Endothelial cell of umbilical vein (primary cell): ENCODE measurements around the gene RBL1. TPM values are rescaled to one million over a fixed set of nuclear protein-coding genes. Genes with fewer than 3 reads are reported as not detected.

Experiments
- BruUV-seq: library from RNA; stranded (reverse); fragments of 400-500 nt; replicated peaks from 2 replicates; lab custom pipeline; 2021; lab: Mats Ljungman, UMichigan
- CTCF ChIA-PET: fragments of 300-600, 350-600 bp; sonication (Branson Sonifier 250); formaldehyde crosslinking; loops from one replicate; lab custom pipeline; 2021; ENCODE audit warnings: antibody characterized with exemption, inconsistent platforms; lab: Charles Lee
- POLR2A ChIA-PET: fragments of 300-600, 350-600 bp; sonication (Branson Sonifier 250); formaldehyde crosslinking; loops from one replicate; lab custom pipeline; 2021; ENCODE audit warnings: antibody characterized with exemption, inconsistent platforms; lab: Charles Lee
- DNase-seq: peaks from one replicate; pipeline ENCODE4 v3.0.0-alpha.2; 2011; ENCODE audit warnings: low read depth, low spot score
- FAIRE-seq: peaks from 2 replicates; lab custom pipeline; 2011; peaks lifted over from hg19 to GRCh38; lab: Jason Lieb, UNC
- H2AFZ ChIP-seq: 2 replicates; pipeline ENCODE4 v1.6.0; 2012; ENCODE audit warnings: low read depth, low read length, control low read depth, inconsistent platforms
- H3K27ac ChIP-seq: 2 replicates; pipeline ENCODE4 v1.5.1; 2011; ENCODE audit warnings: low read depth, mild to moderate bottlenecking, control low read depth, low read length, moderate library complexity; ENCODE audit not compliant: insufficient read depth
- H3K27me3 ChIP-seq, 2 experiments: 2 replicates each; pipeline versions ENCODE4 v1.6.0 to v1.6.1; 2011; ENCODE audit warnings: low read length in 2 of 2, mixed read lengths in 1 of 2; ENCODE audit not compliant: control insufficient read depth in 2 of 2, insufficient read depth in 2 of 2
- H3K36me3 ChIP-seq, 2 experiments: 2 replicates in 1 of 2; 3 replicates in 1 of 2; pipeline ENCODE4 v1.5.1; 2011; ENCODE audit warnings: low read length in 2 of 2, mild to moderate bottlenecking in 1 of 2, moderate library complexity in 1 of 2; ENCODE audit not compliant: control insufficient read depth in 2 of 2, insufficient read depth in 2 of 2; ENCODE audit errors: extremely low read depth in 1 of 2
- H3K4me1 ChIP-seq: 3 replicates; pipeline ENCODE4 v1.5.1; 2011; ENCODE audit warnings: mild to moderate bottlenecking, low read length; ENCODE audit not compliant: control insufficient read depth, insufficient read depth; ENCODE audit errors: extremely low read depth
- H3K4me2 ChIP-seq: 2 replicates; pipeline ENCODE4 v1.6.1; 2011; ENCODE audit warnings: low read length, control low read depth, mixed read lengths; ENCODE audit not compliant: insufficient read depth
- H3K4me3 ChIP-seq, 3 experiments: fragments of 200-600 bp in 1 of 3; sonication (generic), shearing (Covaris generic) in 1 of 3; replicated peaks in 1 of 3; 2 replicates each; pipeline ENCODE4 v1.5.1; 2011 to 2016; ENCODE audit warnings: control low read depth in 3 of 3, low read length in 3 of 3, mild to moderate bottlenecking in 2 of 3, inconsistent platforms in 1 of 3, low read depth in 1 of 3, moderate library complexity in 1 of 3; ENCODE audit not compliant: insufficient read depth in 1 of 3
- H3K79me2 ChIP-seq: 2 replicates; pipeline ENCODE4 v1.6.0; 2012; ENCODE audit warnings: low read length, inconsistent platforms; ENCODE audit not compliant: control insufficient read depth, insufficient read depth
- H3K9ac ChIP-seq: replicated peaks from 2 replicates; pipeline ENCODE3; 2011; ENCODE audit warnings: low read length, control low read depth; ENCODE audit not compliant: insufficient read depth; ENCODE audit errors: extremely low read depth
- H3K9me1 ChIP-seq: replicated peaks from 3 replicates; pipeline ENCODE4 v1.6.0; 2011; ENCODE audit warnings: mild to moderate bottlenecking, low read length; ENCODE audit not compliant: control insufficient read depth, insufficient read depth; ENCODE audit errors: extremely low read depth
- H3K9me3 ChIP-seq: replicated peaks from 2 replicates; pipeline ENCODE4 v1.5.1; 2012; ENCODE audit warnings: low read length, inconsistent platforms; ENCODE audit not compliant: control insufficient read depth, insufficient read depth
- H4K20me1 ChIP-seq: replicated peaks from 2 replicates; pipeline ENCODE3; 2011; ENCODE audit warnings: mild to moderate bottlenecking, low read length; ENCODE audit not compliant: control insufficient read depth, insufficient read depth; ENCODE audit errors: extremely low read depth
- CTCF ChIP-seq, 2 donors: IDR thresholded peaks; 1 replicate in 1 of 2; 2 replicates in 1 of 2; pipeline ENCODE4 v1.5.1; 2011; ENCODE audit warnings: low read length in 2 of 2, mild to moderate bottlenecking in 2 of 2, moderate library complexity in 2 of 2, control low read depth in 1 of 2, inconsistent platforms in 1 of 2, low read depth in 1 of 2; ENCODE audit not compliant: insufficient read depth in 1 of 2; ENCODE audit errors: extremely low read depth in 1 of 2
- EZH2 ChIP-seq: IDR thresholded peaks from 2 replicates; pipeline ENCODE4 v1.6.1; 2012; ENCODE audit warnings: borderline replicate concordance, low read depth, mild to moderate bottlenecking, moderate library complexity, low read length, inconsistent platforms; ENCODE audit not compliant: severe bottlenecking
- FOS ChIP-seq: IDR thresholded peaks from 2 replicates; pipeline ENCODE4 v1.6.1; 2011; ENCODE audit warnings: mild to moderate bottlenecking, low read length, moderate library complexity, borderline replicate concordance; ENCODE audit not compliant: insufficient read depth
- GATA2 ChIP-seq: IDR thresholded peaks from 2 replicates; pipeline ENCODE4 v1.7.0; 2011; ENCODE audit warnings: low read depth, mild to moderate bottlenecking, moderate library complexity, mixed read lengths, low read length; ENCODE audit not compliant: insufficient read length, insufficient read depth
- JUN ChIP-seq: IDR thresholded peaks from 2 replicates; pipeline ENCODE4 v1.6.1; 2011; ENCODE audit warnings: borderline replicate concordance, low read depth; ENCODE audit not compliant: insufficient read length, insufficient read depth
- MAX ChIP-seq: IDR thresholded peaks from 2 replicates; pipeline ENCODE4 v1.6.1; 2011; ENCODE audit not compliant: insufficient read depth, insufficient read length
- MYC ChIP-seq: IDR thresholded peaks from one replicate; pipeline ENCODE4 v1.6.1; 2011; ENCODE audit warnings: mild to moderate bottlenecking, low read depth, low read length
- POLR2A ChIP-seq: IDR thresholded peaks from 2 replicates; pipeline ENCODE4 v1.6.1; 2012; ENCODE audit warnings: low read depth, mild to moderate bottlenecking, control low read depth, low read length
- POLR2AphosphoS5 ChIP-seq: IDR thresholded peaks from 2 replicates; pipeline ENCODE4 v1.6.1; 2012; ENCODE audit warnings: low read depth, mild to moderate bottlenecking, control low read depth, low read length, moderate library complexity; ENCODE audit not compliant: insufficient read depth
- dilution Hi-C: fragments of 300-500 bp; cut with MboI; formaldehyde crosslinking; loops from one replicate; pipeline ENCODE4 v1.15.0; 2019; ENCODE audit warnings: low sequenced_read_pairs; ENCODE audit not compliant: extremely low pct_ligation_motif_present
- intact Hi-C: fragments of 100-400 bp; cut with micrococcal nuclease; formaldehyde crosslinking; loops from one replicate; pipeline ENCODE4 v1.10.0; 2022
- polyA plus RNA-seq, 4 experiments: library from polyadenylated mRNA; depleted of rRNA in 3 of 4; stranded (reverse) in 3 of 4; unstranded in 1 of 4; fragments of >200 nt; gene quantifications; 2 replicates each; pipeline versions ENCODE4 v1.2.1 to v1.2.3, GENCODE V29; 2011 to 2012; ENCODE audit warnings: missing spikeins in 1 of 4
- total RNA-seq: library from RNA; stranded (reverse); gene quantifications from 2 replicates; pipeline ENCODE4 v1.2.3, GENCODE V29; 2021

The RBL1 gene
- total and polyA plus RNA-seq, 2 donors (not counting 3 experiments of a cell fraction or from before 2014, with no cell fraction given) = 3.1 to 20.1 TPM

GRCh38 chr20:37119356-37120036 is 23.7 kb upstream of the RBL1 start:
- DNase-seq (no peak), FAIRE-seq (no peak)
- Histone ChIP-seq H2AFZ (no peak overlapping the region), H3K9me1 (no peaks in the 10 kb centered on the region), H3K9ac (no peak overlapping the region), H3K4me2 (no peak overlapping the region), H3K27me3 (peaks cover 1 to 5% of the 10 kb centered on the region in 2 experiments), H3K79me2 (no peaks in the 10 kb centered on the region), H3K9me3 (no peaks in the 10 kb centered on the region), H3K36me3 (no peaks in the 10 kb centered on the region), H3K27ac (no peak overlapping the region), H3K4me3 (no peak overlapping the region), H4K20me1 (no peaks in the 10 kb centered on the region), H3K4me1 (no peaks in the 10 kb centered on the region)
- BruUV-seq = no TSS peak
- dilution Hi-C loops (no loop called here), intact Hi-C loops (no loop called here)
- ChIA-PET CTCF (no interaction called here), POLR2A (no interaction called here)
- no peak for TF ChIP-seq GATA2
- no peak for TF ChIP-seq EZH2
- TF ChIP-seq MAX = no peak
- no peak for TF ChIP-seq CTCF (IDR thresholded peaks at IDR 0.05; ENCODE audit: extremely low read depth in 1 of 2, insufficient read depth in 1 of 2, low read depth in 1 of 2, low read length in 2 of 2)
- TF ChIP-seq JUN = no peak
- no peak for TF ChIP-seq POLR2A
- TF ChIP-seq MYC = no peak
- no peak for TF ChIP-seq POLR2AphosphoS5
- TF ChIP-seq FOS = no peak
